HepG2 (cell line): ENCODE data around the gene TXNDC11. TPM values are rescaled to one million over a fixed set of nuclear protein-coding genes. Genes with fewer than 3 reads are reported as not detected.

Experiments used
- ATAC-seq: fragments of 200-7000 bp; cut with Tn5 transposase; 3 replicates; pipeline ENCODE4 v1.9.1; 2020; ENCODE audit warnings: mild to moderate bottlenecking, moderate library complexity
- BruUV-seq: library from RNA; stranded (reverse); fragments of 400-500 nt; replicated peaks from 2 replicates; lab custom pipeline; 2021; lab: Mats Ljungman, UMichigan
- CTCF ChIA-PET: fragments of 300-600 bp; formaldehyde crosslinking; extraction: SDS; loops from one replicate; lab custom pipeline; 2021; ENCODE audit warnings: low total read pairs, inconsistent platforms, low intra/inter-chr PET ratio; lab: Yijun Ruan, JAX
- POLR2A ChIA-PET: fragments of 350-600 bp; sonication (Branson Sonifier 250); formaldehyde crosslinking; loops from one replicate; lab custom pipeline; 2020; ENCODE audit warnings: antibody characterized with exemption, inconsistent platforms; lab: Yijun Ruan, JAX
- DNase-seq: peaks from one replicate; pipeline ENCODE4 v3.0.0-alpha.2; 2015; ENCODE audit warnings: low spot score
- FAIRE-seq: peaks from 3 replicates; lab custom pipeline; 2011; peaks lifted over from hg19 to GRCh38; lab: Jason Lieb, UNC
- H2AFZ ChIP-seq: one replicate; pipeline ENCODE4 v1.6.1; 2011; ENCODE audit warnings: low read length, inconsistent platforms
- H3K27ac ChIP-seq: fragments of 300-600 bp; 3 replicates; pipeline ENCODE4 v1.8.0; 2011; ENCODE audit warnings: mixed run types, mild to moderate bottlenecking, mixed read lengths, low read length, inconsistent platforms; ENCODE audit not compliant: insufficient read depth; ENCODE audit errors: extremely low read length
- H3K27me3 ChIP-seq, 2 experiments: fragments of 200-600 bp in 1 of 2; 2 replicates in 1 of 2; 3 replicates in 1 of 2; pipeline versions ENCODE4 v1.6.0 to v1.8.0; 2011; ENCODE audit warnings: low read length in 2 of 2, mild to moderate bottlenecking in 2 of 2, moderate library complexity in 2 of 2, inconsistent platforms in 1 of 2; ENCODE audit not compliant: insufficient read depth in 2 of 2, control insufficient read depth in 1 of 2
- H3K36me3 ChIP-seq, 2 experiments: fragments of 200-600 bp in 1 of 2; replicated peaks in 1 of 2; 2 replicates in 1 of 2; 3 replicates in 1 of 2; pipeline versions ENCODE4 v1.5.1 to v1.8.0; 2011; ENCODE audit warnings: low read length in 2 of 2, inconsistent platforms in 1 of 2; ENCODE audit not compliant: insufficient read depth in 2 of 2, control insufficient read depth in 1 of 2
- H3K4me1 ChIP-seq: 2 replicates; pipeline ENCODE4 v1.5.1; 2012; ENCODE audit warnings: low read length, inconsistent platforms; ENCODE audit not compliant: insufficient read depth
- H3K4me2 ChIP-seq: 2 replicates; pipeline ENCODE4 v1.6.0; 2011; ENCODE audit warnings: low read depth, low read length, inconsistent platforms
- H3K4me3 ChIP-seq, 3 experiments: fragments of 200-600 bp in 1 of 3; sonication (generic), shearing (Covaris generic) in 1 of 3; replicated peaks in 1 of 3; 2 replicates each; pipeline ENCODE4 v1.5.1; 2011 to 2016; ENCODE audit warnings: low read length in 3 of 3, inconsistent platforms in 2 of 3, low read depth in 2 of 3, mild to moderate bottlenecking in 2 of 3, control low read depth in 1 of 3, mixed read lengths in 1 of 3; ENCODE audit not compliant: insufficient read depth in 1 of 3
- H3K79me2 ChIP-seq: one replicate; pipeline ENCODE4 v1.6.1; 2011; ENCODE audit warnings: low read length, inconsistent platforms; ENCODE audit not compliant: insufficient read depth
- H3K9ac ChIP-seq: 2 replicates; pipeline ENCODE4 v1.6.0; 2011; ENCODE audit warnings: mild to moderate bottlenecking, low read depth, low read length, inconsistent platforms; ENCODE audit not compliant: insufficient read depth
- H3K9me3 ChIP-seq: 2 replicates; pipeline ENCODE4 v1.5.1; 2012; ENCODE audit warnings: mild to moderate bottlenecking, low read length
- H4K20me1 ChIP-seq: 2 replicates; pipeline ENCODE4 v1.6.0; 2011; ENCODE audit warnings: inconsistent platforms, mild to moderate bottlenecking, low read length, moderate library complexity; ENCODE audit not compliant: insufficient read depth
- GPN1 ChIP-seq: sonication (generic); formaldehyde crosslinking; IDR thresholded peaks from 2 replicates; pipeline ENCODE4 v1.5.1; 2020; ENCODE audit warnings: missing genetic modification reagents, borderline replicate concordance
- MTA1 ChIP-seq: sonication (generic); formaldehyde crosslinking; IDR thresholded peaks from 2 replicates; pipeline ENCODE4 v1.4.0; 2020; ENCODE audit warnings: missing genetic modification reagents, mild to moderate bottlenecking, borderline replicate concordance
- NCOR1 ChIP-seq: fragments of 200-600 bp; sonication (generic); IDR thresholded peaks from 2 replicates; pipeline ENCODE4 v1.7.0; 2017; ENCODE audit warnings: antibody characterized with exemption, low read length, borderline replicate concordance
- NFIC ChIP-seq: IDR thresholded peaks from 2 replicates; pipeline ENCODE4 v1.6.1; 2012; ENCODE audit warnings: mild to moderate bottlenecking, low read length, inconsistent platforms
- RBM22 ChIP-seq: fragments of 200-400 bp; formaldehyde crosslinking; optimal IDR thresholded peaks from 2 replicates; pipeline ENCODE3; 2017; ENCODE audit warnings: mild to moderate bottlenecking, low read length, moderate library complexity
- TAF1 ChIP-seq: sonication (generic); formaldehyde crosslinking; IDR thresholded peaks from 2 replicates; pipeline ENCODE4 v1.4.0; 2020; ENCODE audit warnings: missing genetic modification reagents
- TEAD3 ChIP-seq: optimal IDR thresholded peaks from 2 replicates; pipeline ENCODE3; 2016; ENCODE audit warnings: borderline replicate concordance
- ZFP1 ChIP-seq: IDR thresholded peaks from 2 replicates; pipeline ENCODE4 v1.6.1; 2016
- ZFP62 ChIP-seq: sonication (generic); formaldehyde crosslinking; IDR thresholded peaks from 2 replicates; pipeline ENCODE4 v1.4.0; 2020; ENCODE audit warnings: missing genetic modification reagents
- ZNF879 ChIP-seq: sonication (generic); formaldehyde crosslinking; IDR thresholded peaks from 2 replicates; pipeline ENCODE4 v1.8.1; 2023; ENCODE audit warnings: missing genetic modification reagents
- WGBS: methylation state at CpG from one replicate; pipeline ENCODE4 v1.1.6; 2017; ENCODE audit warnings: low lambda C conversion rate; 5-methylcytosine and 5-hydroxymethylcytosine counted together
- in situ Hi-C: cut with HindIII; loops from 2 replicates; pipeline ENCODE4 v1.10.0; 2017; ENCODE audit warnings: low pct_unique_long_range_greater_than_20kb; ENCODE audit not compliant: extremely low pct_ligation_motif_present
- intact Hi-C: fragments of 100-400 bp; cut with micrococcal nuclease; formaldehyde crosslinking; loops from one replicate; pipeline ENCODE4 v1.10.0; 2022; ENCODE audit not compliant: unreplicated experiment
- polyA plus RNA-seq, 8 experiments: library from polyadenylated mRNA; depleted of rRNA in 3 of 8; stranded (reverse) in 7 of 8; unstranded in 1 of 8; fragments of >200 nt; fragmentation: Illumina TruSeq in 4 of 8; extraction: Trizol in 4 of 8; gene quantifications; 2 replicates each; pipeline versions ENCODE4 v1.2.1 to v1.2.3, GENCODE V29; 2011 to 2016; ENCODE audit warnings: low read depth in 4 of 8, missing spikeins in 1 of 8, mixed read lengths in 1 of 8; ENCODE audit not compliant: insufficient read depth in 1 of 8
- total RNA-seq, 5 experiments: library from RNA; depleted of rRNA; stranded (reverse); fragments of >200 nt; fragmentation: Illumina TruSeq; extraction: Trizol; gene quantifications; 2 replicates each; pipeline ENCODE4 v1.2.3, GENCODE V29; 2016; ENCODE audit warnings: low read depth in 1 of 5
- TF ChIP-seq, protein P1 (sequence below): IDR thresholded peaks from 2 replicates; pipeline ENCODE4 v1.6.1; 2016; ENCODE audit warnings: low read depth, missing genetic modification reagents, missing compliant biosample characterization
- TF ChIP-seq, protein P2 (sequence below): sonication (generic); formaldehyde crosslinking; IDR thresholded peaks from 2 replicates; pipeline ENCODE4 v1.4.0; 2020; ENCODE audit warnings: mild to moderate bottlenecking, missing genetic modification reagents

TXNDC11 gene
- total and polyA plus RNA-seq, 2 of the 13 experiments (the other 11 are each of a cell fraction or from before 2014, with no cell fraction given), result 74.9 to 123 TPM

DNA sequence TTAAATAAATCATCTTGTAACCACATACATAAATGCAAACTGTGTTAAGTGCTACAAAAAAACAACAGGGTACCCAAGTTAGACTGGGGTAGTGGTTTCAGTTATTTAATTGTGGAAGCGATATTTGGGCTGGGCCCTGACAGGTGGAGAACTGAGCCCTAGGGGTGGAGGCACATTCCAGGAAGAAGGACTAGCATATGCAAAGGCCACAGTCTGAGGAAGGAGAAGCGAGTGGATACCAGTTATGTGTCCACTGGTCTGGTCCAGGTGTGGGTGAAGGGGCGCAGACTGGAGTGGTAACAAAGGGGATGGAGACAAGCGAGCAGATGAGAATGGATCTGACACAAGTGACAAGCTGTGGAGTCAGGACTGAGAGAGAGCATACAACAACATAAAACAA, 22.9 kb downstream of the TXNDC11 start:
- DNase-seq, result no peak
- Histone ChIP-seq H3K9me3 (no peaks in the 10 kb centered on the region), H3K9ac (no peak overlapping the region)
- TF ChIP-seq ZFP62 (CRISPR knock-in tag), result no peak
- TF ChIP-seq NFIC, result no peak
- TF ChIP-seq TEAD3 (CRISPR knock-in tag), result peak; percentile 32
- peak; percentile 77 for TF ChIP-seq RBM22
- no peak for TF ChIP-seq ZNF879 (CRISPR knock-in tag)
- no peak for TF ChIP-seq MTA1
- TF ChIP-seq, all 625 proteins: peak for 2
- intact Hi-C loops, result no loop called here
- Histone ChIP-seq H3K36me3 (peaks cover 22 to 80% of the 10 kb centered on the region in 2 experiments), H3K79me2 (peaks cover 10% of the 10 kb centered on the region), H3K27ac (peak overlapping the region; percentile 28), H3K4me1 (peaks cover 53% of the 10 kb centered on the region), H4K20me1 (peaks cover 25% of the 10 kb centered on the region; the same call in 1 of the 2 replicates), H3K27me3 (no peaks in the 10 kb centered on the region), H3K4me3 (no peak overlapping the region), H3K4me2 (no peak overlapping the region), H2AFZ (no peak overlapping the region)
- ChIA-PET POLR2A (interaction anchor here (1.3 to 2.2 kb wide), 2 partner anchors 23 to 78 kb away, joined by 5 to 9 read pairs; partner anchors contain the start of genes TXNDC11 and ZC3H7A), CTCF (no interaction called here)
- BruUV-seq, result no TSS peak
- FAIRE-seq (no peak), ATAC-seq (no peak)
- in situ Hi-C loops, result loop anchor here (10.0 kb wide), 1 partner anchor 325 kb away; no protein-coding TSS in a partner anchor
- 98% methylated on average over 4 of the region's 4 CpGs for WGBS

DNA sequence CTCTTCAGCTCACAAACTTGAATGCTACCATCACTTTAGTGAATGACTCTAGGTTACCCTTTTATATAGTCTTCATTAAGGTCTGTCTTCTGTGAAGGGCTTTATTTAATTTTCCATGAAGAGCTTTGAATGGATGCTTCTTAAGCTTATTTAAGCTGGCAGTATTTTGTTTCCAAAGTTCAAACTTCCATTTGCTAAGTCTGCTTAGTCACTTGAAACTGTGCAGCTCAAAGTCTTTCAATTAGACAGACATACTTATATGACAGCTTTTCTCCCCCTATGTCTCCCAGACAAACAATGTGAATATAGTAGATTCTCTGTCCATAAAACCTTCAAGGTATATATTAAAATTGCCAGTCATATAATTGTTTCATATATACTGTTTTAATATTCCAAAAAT, 23.5 kb downstream of the TXNDC11 start:
- DNase-seq, result peak; percentile 60
- Histone ChIP-seq H3K79me2 (peaks cover 7% of the 10 kb centered on the region), H3K27ac (peak overlapping the region; percentile 28), H3K9me3 (no peaks in the 10 kb centered on the region), H2AFZ (no peak overlapping the region), H3K9ac (no peak overlapping the region), H3K4me2 (no peak overlapping the region), H3K27me3 (no peaks in the 10 kb centered on the region), H3K4me3 (no peak overlapping the region), H3K36me3 (peaks cover 22 to 76% of the 10 kb centered on the region in 2 experiments), H4K20me1 (peaks cover 25% of the 10 kb centered on the region; the same call in 1 of the 2 replicates), H3K4me1 (peaks cover 52% of the 10 kb centered on the region)
- ChIA-PET CTCF (no interaction called here), POLR2A (interaction anchor here (0.5 to 2.2 kb wide), 3 partner anchors 24 to 78 kb away, joined by 3 to 9 read pairs (median 5); partner anchors contain the start of genes TXNDC11 and ZC3H7A)
- intact Hi-C loops, result no loop called here
- FAIRE-seq, result no peak
- in situ Hi-C loops, result loop anchor here (10.0 kb wide), 1 partner anchor 324 kb away; no protein-coding TSS in a partner anchor
- no peak for ATAC-seq
- BruUV-seq, result TSS peak; percentile 23
- no peak for TF ChIP-seq ZFP1 (CRISPR knock-in tag)
- TF ChIP-seq GPN1 (CRISPR knock-in tag), result no peak
- TF ChIP-seq, protein P1, sequence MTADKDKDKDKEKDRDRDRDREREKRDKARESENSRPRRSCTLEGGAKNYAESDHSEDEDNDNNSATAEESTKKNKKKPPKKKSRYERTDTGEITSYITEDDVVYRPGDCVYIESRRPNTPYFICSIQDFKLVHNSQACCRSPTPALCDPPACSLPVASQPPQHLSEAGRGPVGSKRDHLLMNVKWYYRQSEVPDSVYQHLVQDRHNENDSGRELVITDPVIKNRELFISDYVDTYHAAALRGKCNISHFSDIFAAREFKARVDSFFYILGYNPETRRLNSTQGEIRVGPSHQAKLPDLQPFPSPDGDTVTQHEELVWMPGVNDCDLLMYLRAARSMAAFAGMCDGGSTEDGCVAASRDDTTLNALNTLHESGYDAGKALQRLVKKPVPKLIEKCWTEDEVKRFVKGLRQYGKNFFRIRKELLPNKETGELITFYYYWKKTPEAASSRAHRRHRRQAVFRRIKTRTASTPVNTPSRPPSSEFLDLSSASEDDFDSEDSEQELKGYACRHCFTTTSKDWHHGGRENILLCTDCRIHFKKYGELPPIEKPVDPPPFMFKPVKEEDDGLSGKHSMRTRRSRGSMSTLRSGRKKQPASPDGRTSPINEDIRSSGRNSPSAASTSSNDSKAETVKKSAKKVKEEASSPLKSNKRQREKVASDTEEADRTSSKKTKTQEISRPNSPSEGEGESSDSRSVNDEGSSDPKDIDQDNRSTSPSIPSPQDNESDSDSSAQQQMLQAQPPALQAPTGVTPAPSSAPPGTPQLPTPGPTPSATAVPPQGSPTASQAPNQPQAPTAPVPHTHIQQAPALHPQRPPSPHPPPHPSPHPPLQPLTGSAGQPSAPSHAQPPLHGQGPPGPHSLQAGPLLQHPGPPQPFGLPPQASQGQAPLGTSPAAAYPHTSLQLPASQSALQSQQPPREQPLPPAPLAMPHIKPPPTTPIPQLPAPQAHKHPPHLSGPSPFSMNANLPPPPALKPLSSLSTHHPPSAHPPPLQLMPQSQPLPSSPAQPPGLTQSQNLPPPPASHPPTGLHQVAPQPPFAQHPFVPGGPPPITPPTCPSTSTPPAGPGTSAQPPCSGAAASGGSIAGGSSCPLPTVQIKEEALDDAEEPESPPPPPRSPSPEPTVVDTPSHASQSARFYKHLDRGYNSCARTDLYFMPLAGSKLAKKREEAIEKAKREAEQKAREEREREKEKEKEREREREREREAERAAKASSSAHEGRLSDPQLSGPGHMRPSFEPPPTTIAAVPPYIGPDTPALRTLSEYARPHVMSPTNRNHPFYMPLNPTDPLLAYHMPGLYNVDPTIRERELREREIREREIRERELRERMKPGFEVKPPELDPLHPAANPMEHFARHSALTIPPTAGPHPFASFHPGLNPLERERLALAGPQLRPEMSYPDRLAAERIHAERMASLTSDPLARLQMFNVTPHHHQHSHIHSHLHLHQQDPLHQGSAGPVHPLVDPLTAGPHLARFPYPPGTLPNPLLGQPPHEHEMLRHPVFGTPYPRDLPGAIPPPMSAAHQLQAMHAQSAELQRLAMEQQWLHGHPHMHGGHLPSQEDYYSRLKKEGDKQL (CRISPR knock-in tag), result no peak
- TF ChIP-seq, protein P2, sequence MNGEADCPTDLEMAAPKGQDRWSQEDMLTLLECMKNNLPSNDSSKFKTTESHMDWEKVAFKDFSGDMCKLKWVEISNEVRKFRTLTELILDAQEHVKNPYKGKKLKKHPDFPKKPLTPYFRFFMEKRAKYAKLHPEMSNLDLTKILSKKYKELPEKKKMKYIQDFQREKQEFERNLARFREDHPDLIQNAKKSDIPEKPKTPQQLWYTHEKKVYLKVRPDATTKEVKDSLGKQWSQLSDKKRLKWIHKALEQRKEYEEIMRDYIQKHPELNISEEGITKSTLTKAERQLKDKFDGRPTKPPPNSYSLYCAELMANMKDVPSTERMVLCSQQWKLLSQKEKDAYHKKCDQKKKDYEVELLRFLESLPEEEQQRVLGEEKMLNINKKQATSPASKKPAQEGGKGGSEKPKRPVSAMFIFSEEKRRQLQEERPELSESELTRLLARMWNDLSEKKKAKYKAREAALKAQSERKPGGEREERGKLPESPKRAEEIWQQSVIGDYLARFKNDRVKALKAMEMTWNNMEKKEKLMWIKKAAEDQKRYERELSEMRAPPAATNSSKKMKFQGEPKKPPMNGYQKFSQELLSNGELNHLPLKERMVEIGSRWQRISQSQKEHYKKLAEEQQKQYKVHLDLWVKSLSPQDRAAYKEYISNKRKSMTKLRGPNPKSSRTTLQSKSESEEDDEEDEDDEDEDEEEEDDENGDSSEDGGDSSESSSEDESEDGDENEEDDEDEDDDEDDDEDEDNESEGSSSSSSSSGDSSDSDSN (CRISPR knock-in tag), result no peak
- TF ChIP-seq TAF1, result no peak
- 0 out of 2 replicates have a peak, but pooled peaks have one; percentile 16 for TF ChIP-seq NCOR1
